ENCODE results near the gene SHC1.
"Not testable (repeated sequence)": the region's sequence is repeated elsewhere in the genome, so short reads cannot be mapped to it uniquely, and the experiment has no call there.

The SHC1 gene

GRCh38 chr1:154998818-154999570 is 28.4 kb upstream of the SHC1 start:
- H3K27me3 ChIP-seq, result no peaks in the 10 kb centered on the region
- H3K4me1 ChIP-seq, result peaks cover 3% of the 10 kb centered on the region; the same call in 1 of the 2 replicates
- no peaks in the 10 kb centered on the region for H3K36me3 ChIP-seq
- H3K9me3 ChIP-seq, result no peaks in the 10 kb centered on the region
- H3K4me3 ChIP-seq (ENCODE audit: low read depth, low read length), result peak overlapping the region; percentile 59
- DNase-seq, result peak; percentile 86
- TF ChIP-seq, protein P1, sequence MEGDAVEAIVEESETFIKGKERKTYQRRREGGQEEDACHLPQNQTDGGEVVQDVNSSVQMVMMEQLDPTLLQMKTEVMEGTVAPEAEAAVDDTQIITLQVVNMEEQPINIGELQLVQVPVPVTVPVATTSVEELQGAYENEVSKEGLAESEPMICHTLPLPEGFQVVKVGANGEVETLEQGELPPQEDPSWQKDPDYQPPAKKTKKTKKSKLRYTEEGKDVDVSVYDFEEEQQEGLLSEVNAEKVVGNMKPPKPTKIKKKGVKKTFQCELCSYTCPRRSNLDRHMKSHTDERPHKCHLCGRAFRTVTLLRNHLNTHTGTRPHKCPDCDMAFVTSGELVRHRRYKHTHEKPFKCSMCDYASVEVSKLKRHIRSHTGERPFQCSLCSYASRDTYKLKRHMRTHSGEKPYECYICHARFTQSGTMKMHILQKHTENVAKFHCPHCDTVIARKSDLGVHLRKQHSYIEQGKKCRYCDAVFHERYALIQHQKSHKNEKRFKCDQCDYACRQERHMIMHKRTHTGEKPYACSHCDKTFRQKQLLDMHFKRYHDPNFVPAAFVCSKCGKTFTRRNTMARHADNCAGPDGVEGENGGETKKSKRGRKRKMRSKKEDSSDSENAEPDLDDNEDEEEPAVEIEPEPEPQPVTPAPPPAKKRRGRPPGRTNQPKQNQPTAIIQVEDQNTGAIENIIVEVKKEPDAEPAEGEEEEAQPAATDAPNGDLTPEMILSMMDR (IDR thresholded peaks at IDR 0.05; ENCODE audit: low read depth, low read length), result peak; percentile 98

- TF ChIP-seq, protein P1 (IDR thresholded peaks at IDR 0.05; ENCODE audit: low read depth, low read length), result peak; percentile 9; the same call in 1 of the 2 replicates
- Histone ChIP-seq H3K4me3 (ENCODE audit: low read depth, low read length) (no peak overlapping the region), H3K9me3 (no peaks in the 10 kb centered on the region)
Observed at GRCh38 chr1:154998201-154998780, 27.7 kb upstream of the SHC1 start.

DNA sequence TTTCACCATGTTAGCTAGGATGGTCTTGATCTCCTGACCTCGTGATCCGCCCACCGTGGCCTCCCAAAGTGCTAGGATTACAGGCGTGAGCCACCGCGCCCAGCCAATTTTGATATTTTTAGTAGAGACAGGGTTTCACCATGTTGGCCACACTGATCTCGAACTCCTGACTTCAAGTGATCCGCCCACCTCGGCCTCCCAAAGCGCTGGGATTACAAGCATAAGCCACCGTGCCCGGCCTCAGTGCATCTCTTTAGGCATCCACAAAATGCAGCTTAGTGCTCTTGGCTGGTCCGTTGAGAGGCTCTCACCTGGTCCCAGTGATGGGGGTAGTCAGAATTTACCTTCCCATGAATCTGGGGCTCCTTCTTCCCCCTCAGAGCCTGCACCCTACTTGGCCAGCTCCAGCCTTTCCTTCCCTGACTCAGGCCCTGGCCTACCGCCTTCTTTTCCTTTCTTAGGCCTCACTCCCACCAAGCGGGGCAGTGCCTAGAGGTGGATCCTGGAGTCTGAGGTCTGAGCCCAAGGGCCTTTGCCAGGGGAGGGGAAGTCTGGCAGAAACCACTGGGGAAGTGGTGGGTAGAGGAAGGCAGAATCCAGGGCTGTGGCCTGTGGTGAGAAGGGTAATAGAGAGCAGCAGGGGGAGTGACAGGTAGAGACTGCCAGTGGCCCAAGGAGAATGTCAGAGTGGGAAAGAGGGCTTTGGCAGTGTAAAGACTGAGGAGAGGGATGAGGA is 26.6 kb upstream of the SHC1 start:
- H3K4me3 ChIP-seq (ENCODE audit: low read depth, low read length), result no peak overlapping the region
- no peaks in the 10 kb centered on the region for H3K9me3 ChIP-seq
- TF ChIP-seq, protein P1 (IDR thresholded peaks at IDR 0.05; ENCODE audit: low read depth, low read length), result no peak

More at GRCh38 chr1:154998201-154998780, 27.7 kb upstream of the SHC1 start:
- no peak for DNase-seq
- Histone ChIP-seq H3K27me3 (no peaks in the 10 kb centered on the region), H3K4me1 (peaks cover 3% of the 10 kb centered on the region; the same call in 1 of the 2 replicates), H3K36me3 (no peaks in the 10 kb centered on the region)

GRCh38 chr1:154995301-154995983 is 24.9 kb upstream of the SHC1 start:
- not testable (repeated sequence) for H3K4me3 ChIP-seq (ENCODE audit: low read depth, low read length); H3K27me3 ChIP-seq; H3K4me1 ChIP-seq; H3K36me3 ChIP-seq; H3K9me3 ChIP-seq
- peak; percentile 61 for DNase-seq
- TF ChIP-seq, protein P1 (IDR thresholded peaks at IDR 0.05; ENCODE audit: low read depth, low read length), result peak; percentile 57

More for the DNA sequence above, 26.6 kb upstream of the SHC1 start:
- peaks cover 3% of the 10 kb centered on the region; the same call in 1 of the 2 replicates for H3K4me1 ChIP-seq
- DNase-seq, result no peak
- no peaks in the 10 kb centered on the region for H3K27me3 ChIP-seq
- no peaks in the 10 kb centered on the region for H3K36me3 ChIP-seq

DNA sequence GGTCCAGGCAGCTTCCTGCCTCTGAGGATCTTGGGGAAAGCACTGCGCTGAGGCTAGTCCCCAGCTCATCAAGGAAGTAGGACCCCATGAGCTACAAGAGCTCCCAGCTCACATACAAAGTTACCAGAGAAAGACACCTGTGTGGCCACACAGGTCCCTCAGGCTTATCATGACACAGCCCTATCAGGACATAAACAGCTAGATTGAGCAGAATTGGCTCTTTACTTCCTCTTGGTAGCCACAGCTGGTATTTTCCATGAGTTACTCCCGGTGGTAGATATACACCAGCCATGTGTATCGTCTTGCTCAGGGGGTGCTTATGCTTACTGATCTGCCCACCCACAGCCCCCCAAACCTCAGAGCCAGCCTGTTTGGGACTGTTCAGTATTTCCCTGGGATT is 24.0 kb upstream of the SHC1 start:
- Histone ChIP-seq H3K36me3 (peaks cover 18% of the 10 kb centered on the region), H3K4me3 (ENCODE audit: low read depth, low read length) (no peak overlapping the region), H3K27me3 (no peaks in the 10 kb centered on the region), H3K4me1 (peaks cover 3% of the 10 kb centered on the region; the same call in 1 of the 2 replicates), H3K9me3 (no peaks in the 10 kb centered on the region)
- no peak for DNase-seq
- TF ChIP-seq, protein P1 (IDR thresholded peaks at IDR 0.05; ENCODE audit: low read depth, low read length), result no peak
